ENCODE data around the gene SLCO2B1.
"Not testable (repeated sequence)": the region's sequence is repeated elsewhere in the genome, so short reads cannot be mapped to it uniquely, and the experiment has no call there.

The SLCO2B1 gene, protein sequence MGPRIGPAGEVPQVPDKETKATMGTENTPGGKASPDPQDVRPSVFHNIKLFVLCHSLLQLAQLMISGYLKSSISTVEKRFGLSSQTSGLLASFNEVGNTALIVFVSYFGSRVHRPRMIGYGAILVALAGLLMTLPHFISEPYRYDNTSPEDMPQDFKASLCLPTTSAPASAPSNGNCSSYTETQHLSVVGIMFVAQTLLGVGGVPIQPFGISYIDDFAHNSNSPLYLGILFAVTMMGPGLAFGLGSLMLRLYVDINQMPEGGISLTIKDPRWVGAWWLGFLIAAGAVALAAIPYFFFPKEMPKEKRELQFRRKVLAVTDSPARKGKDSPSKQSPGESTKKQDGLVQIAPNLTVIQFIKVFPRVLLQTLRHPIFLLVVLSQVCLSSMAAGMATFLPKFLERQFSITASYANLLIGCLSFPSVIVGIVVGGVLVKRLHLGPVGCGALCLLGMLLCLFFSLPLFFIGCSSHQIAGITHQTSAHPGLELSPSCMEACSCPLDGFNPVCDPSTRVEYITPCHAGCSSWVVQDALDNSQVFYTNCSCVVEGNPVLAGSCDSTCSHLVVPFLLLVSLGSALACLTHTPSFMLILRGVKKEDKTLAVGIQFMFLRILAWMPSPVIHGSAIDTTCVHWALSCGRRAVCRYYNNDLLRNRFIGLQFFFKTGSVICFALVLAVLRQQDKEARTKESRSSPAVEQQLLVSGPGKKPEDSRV

DNA sequence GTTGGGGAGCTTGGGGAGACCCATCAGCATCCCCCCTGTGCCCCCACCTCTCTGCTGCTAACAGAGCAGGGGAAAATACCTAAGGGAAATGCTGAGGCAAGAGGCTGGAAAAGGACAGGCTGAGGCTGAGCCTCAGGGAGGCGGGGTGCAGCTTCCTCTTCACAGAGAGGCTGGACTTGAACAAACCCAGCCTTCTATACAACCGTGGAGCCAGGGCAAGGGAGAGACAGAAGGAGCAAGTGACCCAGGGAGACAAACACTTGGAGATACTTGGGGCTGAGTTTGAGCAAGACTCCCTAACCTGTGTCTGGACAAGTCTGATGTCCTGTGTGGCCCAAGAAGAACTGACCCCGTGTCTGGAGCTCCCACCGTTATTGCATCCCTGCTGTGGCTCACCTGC is at the start of gene SLCO2B1:
TSS of gene SLCO2B1 (plus strand) at position 229 of the 400 bp plus-strand sequence. CDS start 275 bp downstream, outside the sequence.
- no peaks in the 10 kb centered on the region for H3K9me3 ChIP-seq

DNA sequence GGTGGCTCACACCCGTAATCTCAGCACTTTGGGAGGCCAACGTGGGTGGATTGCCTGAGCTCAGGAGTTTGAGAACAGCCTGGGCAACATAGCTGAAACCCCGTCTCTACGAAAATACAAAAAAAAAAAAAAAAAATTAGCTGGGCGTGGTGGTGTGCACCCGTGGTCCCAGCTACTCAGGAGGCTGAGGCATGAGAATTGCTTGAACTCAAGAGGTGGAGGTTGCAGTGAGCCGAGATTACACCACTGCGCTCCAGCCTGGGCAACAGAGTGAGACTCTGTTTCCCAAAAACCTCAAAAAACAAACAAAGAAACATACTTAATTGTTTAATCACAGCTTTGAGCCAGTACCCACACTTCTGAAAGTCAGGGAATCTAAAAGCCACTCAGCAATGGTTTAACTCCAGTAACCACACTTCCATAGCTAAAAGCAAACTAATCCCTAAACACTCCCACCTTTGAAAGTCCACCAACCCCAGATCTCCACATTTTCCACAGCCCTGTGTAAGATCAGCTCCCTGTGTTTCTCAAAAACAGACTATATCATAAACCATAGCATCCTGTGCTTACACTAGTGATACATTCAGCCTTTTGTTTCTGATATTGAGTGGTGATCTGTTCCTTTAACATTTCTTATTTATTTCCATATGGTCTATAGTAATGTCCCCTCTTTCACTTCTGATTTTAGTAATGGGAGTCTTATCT is 49.3 kb upstream of the SLCO2B1 start:
- Histone ChIP-seq H3K4me3 (no peak overlapping the region), H3K27me3 (ENCODE audit: low read depth) (no peaks in the 10 kb centered on the region), H3K36me3 (replicated peaks) (no peaks in the 10 kb centered on the region), H3K9me3 (no peaks in the 10 kb centered on the region), H3K4me1 (no peaks in the 10 kb centered on the region)
- no peak for DNase-seq (ENCODE audit: low spot score in 2 of 2)
- in situ Hi-C loops (cut with MboI; ENCODE audit: low sequenced_read_pairs) = no loop called here

More for the DNA sequence above, at the start of gene SLCO2B1:
- Histone ChIP-seq H3K4me3 (no peak within 1 kb of the TSS), H3K27me3 (ENCODE audit: low read depth) (peaks cover 6% of the 10 kb centered on the region; the same call in 1 of the 2 replicates), H3K4me1 (no peaks in the 10 kb centered on the region), H3K36me3 (replicated peaks) (no peaks in the 10 kb centered on the region)
- in situ Hi-C loops (cut with MboI; ENCODE audit: low sequenced_read_pairs) = no loop called here
- no peak for DNase-seq (ENCODE audit: low spot score in 2 of 2)

DNA sequence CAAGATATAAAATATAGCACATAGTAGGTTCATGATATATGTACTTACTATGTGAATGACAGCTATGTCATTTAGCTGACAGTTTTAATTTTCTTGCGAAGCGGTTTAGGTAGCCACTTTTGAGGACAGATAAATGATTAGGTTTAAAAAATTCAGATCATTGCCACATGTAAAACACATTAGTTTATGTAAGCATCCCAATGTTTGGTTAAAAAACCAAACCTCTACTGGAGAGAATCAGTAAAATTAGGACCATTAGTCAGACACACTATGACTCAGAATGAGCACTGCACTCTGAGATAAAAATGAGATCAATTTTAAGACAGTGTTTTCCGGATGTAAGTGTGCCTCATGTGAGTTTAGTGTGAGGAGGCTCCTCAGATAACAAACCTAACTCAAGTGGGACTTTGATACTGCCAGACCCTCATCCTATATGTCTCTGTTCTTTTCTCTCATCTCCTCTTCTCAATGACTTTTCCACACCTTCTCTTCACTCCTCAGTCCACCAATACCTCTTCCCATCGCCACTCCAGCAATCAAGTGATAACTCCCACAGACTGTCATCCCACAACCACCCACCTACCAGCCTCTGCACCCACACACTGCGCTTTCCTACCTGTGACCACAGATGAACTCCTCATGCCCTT is 47.4 kb upstream of the SLCO2B1 start:
- DNase-seq (ENCODE audit: low spot score in 2 of 2) = no peak
- H3K9me3 ChIP-seq = no peaks in the 10 kb centered on the region
- no peaks in the 10 kb centered on the region for H3K36me3 ChIP-seq (replicated peaks)
- H3K4me3 ChIP-seq = no peak overlapping the region
- H3K4me1 ChIP-seq = no peaks in the 10 kb centered on the region
- in situ Hi-C loops (cut with MboI; ENCODE audit: low sequenced_read_pairs) = no loop called here
- H3K27me3 ChIP-seq (ENCODE audit: low read depth) = no peaks in the 10 kb centered on the region

- Histone ChIP-seq H3K4me3 (no peak overlapping the region), H3K4me1 (no peaks in the 10 kb centered on the region), H3K36me3 (replicated peaks) (no peaks in the 10 kb centered on the region), H3K9me3 (no peaks in the 10 kb centered on the region), H3K27me3 (ENCODE audit: low read depth) (no peaks in the 10 kb centered on the region)
- DNase-seq (ENCODE audit: low spot score in 2 of 2) = peak in 1 of 2 experiments; percentile 27
- in situ Hi-C loops (cut with MboI; ENCODE audit: low sequenced_read_pairs) = no loop called here
Observed at GRCh38 chr11:75105462-75105925, 45.4 kb upstream of the SLCO2B1 start.

DNA sequence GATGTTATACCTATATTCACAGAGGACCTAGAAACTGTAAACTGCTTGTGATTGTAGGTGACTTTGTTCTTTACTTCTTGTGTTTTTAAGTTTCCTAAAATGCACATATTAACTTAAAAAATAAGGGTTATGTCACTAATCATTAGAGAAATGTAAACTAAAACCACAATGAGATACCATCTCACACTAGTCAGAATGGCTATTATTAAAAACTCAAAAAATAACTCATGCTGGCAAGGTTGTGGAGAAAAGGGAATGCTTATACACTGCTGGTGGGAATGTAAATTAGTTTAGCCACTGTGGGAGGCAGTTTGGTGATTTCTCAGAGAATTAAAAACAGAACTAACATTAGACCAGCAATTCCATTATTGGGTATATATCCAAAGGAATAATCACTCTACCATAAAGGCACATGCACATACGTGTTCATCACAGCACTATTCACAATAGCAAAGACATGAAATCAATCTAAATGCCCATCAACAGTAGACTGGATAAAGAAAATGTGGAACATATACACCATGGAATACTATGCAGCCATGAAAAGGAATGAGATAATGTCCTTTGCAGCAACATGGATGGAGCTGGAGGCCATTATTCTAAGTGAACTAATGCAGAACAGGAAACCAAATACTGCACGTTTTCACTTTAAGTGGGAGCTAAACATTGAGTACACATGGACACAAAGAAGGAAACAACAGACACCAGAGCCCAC is 44.8 kb upstream of the SLCO2B1 start:
- H3K27me3 ChIP-seq (ENCODE audit: low read depth); H3K4me1 ChIP-seq; H3K36me3 ChIP-seq (replicated peaks); DNase-seq (ENCODE audit: low spot score in 2 of 2); H3K4me3 ChIP-seq; in situ Hi-C loops (cut with MboI; ENCODE audit: low sequenced_read_pairs); H3K9me3 ChIP-seq: not testable (repeated sequence)

DNA sequence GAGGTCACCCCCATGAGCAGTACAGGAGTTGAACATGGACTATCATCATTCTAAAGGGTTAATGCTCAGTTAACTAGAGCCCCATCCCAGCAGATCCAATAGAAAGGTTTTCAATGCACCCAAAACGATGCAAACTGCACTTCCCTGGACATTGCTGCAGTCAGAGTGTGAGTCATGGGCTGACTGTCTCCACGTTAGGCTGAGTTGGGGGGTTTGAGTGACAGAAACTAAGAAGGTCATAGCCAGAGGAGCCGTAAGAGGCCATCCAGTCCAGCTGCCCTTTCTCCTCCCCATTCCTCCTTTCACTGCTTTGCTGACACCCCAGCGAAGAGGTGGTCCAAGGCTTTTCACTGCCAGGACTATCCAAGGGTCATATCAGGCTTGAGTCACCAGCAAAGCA is 43.7 kb upstream of the SLCO2B1 start:
- no peaks in the 10 kb centered on the region for H3K27me3 ChIP-seq (ENCODE audit: low read depth)
- H3K4me1 ChIP-seq = no peaks in the 10 kb centered on the region
- no peak overlapping the region for H3K4me3 ChIP-seq
- in situ Hi-C loops (cut with MboI; ENCODE audit: low sequenced_read_pairs) = no loop called here
- no peaks in the 10 kb centered on the region; the same call in 1 of the 2 replicates for H3K9me3 ChIP-seq
- no peaks in the 10 kb centered on the region for H3K36me3 ChIP-seq (replicated peaks)
- no peak for DNase-seq (ENCODE audit: low spot score in 2 of 2)

DNA sequence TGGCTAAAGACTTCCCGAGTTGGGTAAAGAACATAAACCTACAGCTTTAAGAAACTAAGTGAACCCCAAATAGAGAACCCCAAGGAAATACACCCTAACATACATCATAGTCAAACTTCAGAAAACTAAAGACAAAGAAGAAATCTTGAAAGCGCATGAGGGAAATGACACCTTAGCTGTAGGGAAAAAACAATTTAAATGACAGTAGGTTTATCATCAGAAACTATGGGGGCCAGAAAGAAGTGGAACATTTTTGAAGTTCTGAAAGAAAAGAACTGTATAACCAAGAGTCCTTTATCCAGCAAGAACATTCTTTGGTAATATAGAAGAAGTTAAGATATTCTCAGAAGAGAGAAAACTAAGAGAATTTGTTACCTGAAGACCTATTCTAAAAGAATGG is 38.7 kb upstream of the SLCO2B1 start:
- H3K36me3 ChIP-seq (replicated peaks) = no peaks in the 10 kb centered on the region
- in situ Hi-C loops (cut with MboI; ENCODE audit: low sequenced_read_pairs) = no loop called here
- no peak for DNase-seq (ENCODE audit: low spot score in 2 of 2)
- no peaks in the 10 kb centered on the region for H3K4me1 ChIP-seq
- no peak overlapping the region for H3K4me3 ChIP-seq
- H3K9me3 ChIP-seq = no peaks in the 10 kb centered on the region; the same call in 1 of the 2 replicates
- no peaks in the 10 kb centered on the region for H3K27me3 ChIP-seq (ENCODE audit: low read depth)

DNA sequence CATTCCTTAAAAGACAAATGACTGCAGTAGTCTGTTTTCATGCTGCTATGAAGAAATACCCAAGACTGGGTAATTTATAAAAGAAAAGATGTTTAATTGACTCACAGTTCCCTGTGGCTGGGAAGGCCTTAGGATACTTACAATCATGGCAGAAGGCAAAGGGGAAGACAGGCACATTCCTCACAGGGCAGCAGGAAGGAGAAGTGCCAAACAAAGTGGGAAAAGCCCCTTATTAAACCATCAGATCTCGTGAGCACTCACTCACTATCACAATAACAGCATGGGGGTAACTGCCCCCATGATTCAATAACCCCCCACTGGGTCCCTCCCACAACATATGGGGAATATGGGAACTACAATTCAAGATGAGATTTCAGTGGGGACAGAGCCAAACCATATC is 37.9 kb upstream of the SLCO2B1 start:
- H3K36me3 ChIP-seq (replicated peaks) = no peaks in the 10 kb centered on the region
- no peaks in the 10 kb centered on the region for H3K4me1 ChIP-seq
- H3K27me3 ChIP-seq (ENCODE audit: low read depth) = no peaks in the 10 kb centered on the region
- no peak for DNase-seq (ENCODE audit: low spot score in 2 of 2)
- no peaks in the 10 kb centered on the region; the same call in 1 of the 2 replicates for H3K9me3 ChIP-seq
- in situ Hi-C loops (cut with MboI; ENCODE audit: low sequenced_read_pairs) = no loop called here
- H3K4me3 ChIP-seq = no peak overlapping the region

GRCh38 chr11:75114465-75114864 is 36.4 kb upstream of the SLCO2B1 start:
- in situ Hi-C loops (cut with MboI; ENCODE audit: low sequenced_read_pairs) = no loop called here
- H3K9me3 ChIP-seq = no peaks in the 10 kb centered on the region; the same call in 1 of the 2 replicates

DNA sequence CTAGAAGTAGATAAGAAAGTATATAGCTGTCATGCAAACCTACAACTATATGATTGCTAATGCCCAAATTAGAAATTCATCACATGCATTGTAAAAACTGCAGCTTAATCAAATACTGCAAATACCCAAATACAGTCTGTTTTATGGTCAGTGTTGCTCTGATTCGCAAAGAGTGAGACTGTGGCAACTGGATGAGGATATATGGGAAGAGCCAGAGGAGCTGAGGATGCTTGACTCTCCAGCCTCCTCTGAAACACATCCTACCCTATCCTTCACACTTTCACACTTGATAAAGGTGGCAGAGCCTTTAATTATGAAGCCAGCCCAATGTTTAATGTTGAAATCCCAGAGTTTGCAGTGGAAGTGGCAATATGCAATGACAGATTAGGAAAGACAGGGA is 32.3 kb upstream of the SLCO2B1 start:
- H3K4me3 ChIP-seq = no peak overlapping the region
- no peaks in the 10 kb centered on the region for H3K36me3 ChIP-seq (replicated peaks)
- H3K27me3 ChIP-seq (ENCODE audit: low read depth) = no peaks in the 10 kb centered on the region
- in situ Hi-C loops (cut with MboI; ENCODE audit: low sequenced_read_pairs) = no loop called here
- H3K4me1 ChIP-seq = no peaks in the 10 kb centered on the region
- no peak for DNase-seq (ENCODE audit: low spot score in 2 of 2)
- H3K9me3 ChIP-seq = no peaks in the 10 kb centered on the region

More at GRCh38 chr11:75114465-75114864, 36.4 kb upstream of the SLCO2B1 start:
- no peaks in the 10 kb centered on the region for H3K36me3 ChIP-seq (replicated peaks)
- DNase-seq (ENCODE audit: low spot score in 2 of 2) = no peak
- no peak overlapping the region for H3K4me3 ChIP-seq
- no peaks in the 10 kb centered on the region for H3K4me1 ChIP-seq
- H3K27me3 ChIP-seq (ENCODE audit: low read depth) = no peaks in the 10 kb centered on the region

DNA sequence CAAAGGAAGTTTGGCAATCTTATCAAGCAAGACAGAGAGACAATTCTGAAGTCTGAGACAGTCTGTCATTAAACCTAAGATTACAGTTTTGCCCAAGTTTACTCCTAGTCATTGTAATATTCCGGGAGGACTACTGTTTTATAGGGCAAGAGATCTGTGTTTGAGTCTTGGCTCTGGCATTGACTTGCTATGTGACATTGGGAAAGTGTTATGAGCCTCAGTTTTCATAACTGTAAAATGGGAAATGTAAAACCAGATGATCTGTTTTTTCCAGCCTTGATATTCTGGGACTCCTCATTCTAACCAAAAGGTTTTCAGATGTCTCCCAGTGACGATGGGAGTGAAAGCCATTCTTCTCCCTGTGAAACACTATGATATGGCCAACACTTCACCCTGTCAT is 24.3 kb upstream of the SLCO2B1 start:
- no peaks in the 10 kb centered on the region for H3K27me3 ChIP-seq (ENCODE audit: low read depth)
- no peak overlapping the region for H3K4me3 ChIP-seq
- in situ Hi-C loops (cut with MboI; ENCODE audit: low sequenced_read_pairs) = no loop called here
- H3K36me3 ChIP-seq (replicated peaks) = no peaks in the 10 kb centered on the region
- no peaks in the 10 kb centered on the region for H3K9me3 ChIP-seq
- no peaks in the 10 kb centered on the region for H3K4me1 ChIP-seq
- DNase-seq (ENCODE audit: low spot score in 2 of 2) = no peak

GRCh38 chr11:75132080-75132479 is 18.8 kb upstream of the SLCO2B1 start:
- DNase-seq (ENCODE audit: low spot score in 2 of 2) = no peak
- no peaks in the 10 kb centered on the region for H3K9me3 ChIP-seq
- H3K4me1 ChIP-seq = no peaks in the 10 kb centered on the region
- in situ Hi-C loops (cut with MboI; ENCODE audit: low sequenced_read_pairs) = no loop called here
- H3K27me3 ChIP-seq (ENCODE audit: low read depth) = no peaks in the 10 kb centered on the region; the same call in 1 of the 2 replicates
- no peak overlapping the region for H3K4me3 ChIP-seq
- H3K36me3 ChIP-seq (replicated peaks) = no peaks in the 10 kb centered on the region

DNA sequence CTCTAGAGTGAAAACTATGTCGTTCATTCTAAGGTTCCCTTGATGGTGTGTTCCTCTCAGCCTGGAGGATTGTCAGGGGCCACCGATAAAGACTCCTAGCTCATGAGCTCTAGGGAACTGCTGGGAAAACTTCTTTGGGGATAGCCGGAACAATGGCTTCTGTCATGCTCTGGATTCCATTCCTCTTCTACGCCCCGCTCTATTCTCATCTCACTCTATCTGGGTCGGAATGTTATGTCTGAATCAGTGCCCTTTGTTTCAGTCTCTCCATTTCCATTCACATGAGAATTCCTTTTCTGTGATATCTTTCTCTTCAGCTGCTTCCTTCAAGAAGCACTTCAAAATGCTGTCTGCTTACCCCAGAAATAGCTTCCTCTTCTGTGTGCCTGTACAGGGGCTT is 16.9 kb upstream of the SLCO2B1 start:
- Histone ChIP-seq H3K4me3 (no peak overlapping the region), H3K9me3 (no peaks in the 10 kb centered on the region), H3K36me3 (replicated peaks) (no peaks in the 10 kb centered on the region), H3K27me3 (ENCODE audit: low read depth) (peaks cover 9% of the 10 kb centered on the region), H3K4me1 (no peaks in the 10 kb centered on the region)
- in situ Hi-C loops (cut with MboI; ENCODE audit: low sequenced_read_pairs) = no loop called here
- DNase-seq (ENCODE audit: low spot score in 2 of 2) = no peak

Data from HAP-1 (cell line).